A375 (cell line): ENCODE measurements around the gene INSYN1. TPM values are rescaled to one million over a fixed set of nuclear protein-coding genes. Genes with fewer than 3 reads are reported as not detected.

ENCODE experiments used
- total RNA-seq: library from RNA; depleted of rRNA; stranded (reverse); fragments of >200 nt; shearing (Covaris generic); gene quantifications from 2 replicates; pipeline ENCODE4 v1.2.3, GENCODE V29; 2014; rRNA removed

INSYN1 gene, protein sequence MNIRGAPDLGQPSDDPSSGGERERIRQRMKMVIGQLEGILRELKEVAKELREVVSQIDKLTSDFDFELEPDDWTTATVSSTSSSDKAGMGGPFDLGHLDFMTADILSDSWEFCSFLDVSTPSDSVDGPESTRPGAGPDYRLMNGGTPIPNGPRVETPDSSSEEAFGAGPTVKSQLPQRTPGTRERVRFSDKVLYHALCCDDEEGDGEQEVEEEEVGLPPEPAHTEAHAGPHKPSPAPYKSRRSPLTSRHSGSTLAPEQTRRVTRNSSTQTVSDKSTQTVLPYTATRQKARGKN
- 2.1 and 2.6 TPM in 2 replicates for total RNA-seq

DNA sequence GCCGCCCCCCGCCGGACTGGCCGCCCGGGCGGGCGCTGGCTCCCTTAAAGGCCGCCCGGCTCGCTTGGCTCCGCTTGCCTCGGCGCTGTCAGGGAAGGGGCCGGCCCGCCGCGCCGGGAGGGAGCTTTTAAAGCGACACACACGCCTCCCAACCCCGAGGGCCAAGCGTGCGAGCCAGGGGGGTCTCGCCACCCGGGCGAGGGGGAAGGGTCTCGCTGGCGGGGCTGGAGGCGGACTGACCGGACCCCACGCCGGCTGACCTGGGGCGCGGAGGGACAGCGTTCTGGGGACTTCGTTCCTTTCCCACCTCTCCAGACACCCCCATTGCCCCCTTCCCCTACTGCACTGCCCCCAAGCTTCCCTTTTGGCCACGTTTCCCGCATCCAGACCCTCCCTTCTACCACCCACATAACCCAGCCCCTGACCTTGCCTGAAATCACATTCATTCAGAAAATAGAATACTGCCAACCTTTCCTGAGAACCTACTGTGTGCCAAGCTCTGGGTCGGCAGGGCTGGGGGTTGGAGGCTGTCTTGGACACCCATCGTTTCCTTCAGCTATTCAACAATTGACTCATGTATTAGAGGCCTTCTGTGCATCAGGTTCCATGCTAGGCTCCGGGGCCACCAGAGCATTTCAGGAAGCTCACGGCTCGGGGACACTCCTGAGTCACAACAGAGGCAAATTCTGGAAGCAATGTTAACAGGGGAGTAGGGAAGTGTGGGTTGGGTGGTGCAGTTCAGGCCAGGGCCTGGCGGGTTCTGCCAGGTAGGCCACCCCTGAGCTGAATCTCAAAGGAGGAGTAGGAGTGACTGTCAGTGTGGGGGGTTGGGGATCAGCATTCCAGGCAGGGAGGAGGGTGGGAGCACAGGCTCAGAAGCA is at the start of gene INSYN1:
INSYN1 (minus strand) TSS at position 102 of the 881 bp plus-strand sequence. CDS start 2,221 bp downstream, outside the sequence.

Other genes starting within 250 kb of the INSYN1 start
- gene NPTN, start 120.0 kb downstream of the INSYN1 start, total RNA-seq = 86.2 and 88.6 TPM in 2 replicates
- 62.0 and 85.1 TPM in 2 replicates for gene CD276, start 69.0 kb downstream of the INSYN1 start, total RNA-seq
- gene TBC1D21, start 120.2 kb upstream of the INSYN1 start, total RNA-seq = not detected in 2 replicates
- 0.21 and 1.1 TPM in 2 replicates for gene LOXL1, start 173.1 kb upstream of the INSYN1 start, total RNA-seq
- gene STOML1, start 238.9 kb upstream of the INSYN1 start, total RNA-seq = 13.1 and 13.3 TPM in 2 replicates
- gene PML, start 241.4 kb upstream of the INSYN1 start, total RNA-seq = 26.3 and 27.0 TPM in 2 replicates